KMS-11 (cell line): ENCODE results near the gene KCNQ4.
A peak's percentile ranks its signal among the peaks of the same experiment; 100 is the strongest.

Experiments used
- H2AFZ ChIP-seq: fragments of 200-600 bp; sonication (generic); 2 replicates; pipeline ENCODE4 v1.6.1; 2016; ENCODE audit warnings: antibody characterized with exemption, mixed run types, low read depth
- H3K27ac ChIP-seq: fragments of 200-600 bp; sonication (generic); 2 replicates; pipeline ENCODE4 v1.6.1; 2016; ENCODE audit warnings: mild to moderate bottlenecking, mixed run types
- H3K27me3 ChIP-seq: fragments of 200-600 bp; sonication (generic); 2 replicates; pipeline ENCODE4 v1.6.1; 2017; ENCODE audit warnings: mild to moderate bottlenecking, low read depth, mixed run types, moderate library complexity; ENCODE audit not compliant: insufficient read depth
- H3K36me3 ChIP-seq: fragments of 200-600 bp; sonication (generic); 2 replicates; pipeline ENCODE4 v1.6.1; 2017; ENCODE audit warnings: mild to moderate bottlenecking, mixed run types; ENCODE audit not compliant: insufficient read depth
- H3K4me1 ChIP-seq: fragments of 200-600 bp; sonication (generic); 2 replicates; pipeline ENCODE4 v1.6.1; 2016; ENCODE audit warnings: mild to moderate bottlenecking, low read depth, mixed run types; ENCODE audit not compliant: poor library complexity, severe bottlenecking
- H3K4me2 ChIP-seq: fragments of 200-600 bp; sonication (generic); 2 replicates; pipeline ENCODE4 v1.7.0; 2016; ENCODE audit warnings: mild to moderate bottlenecking, mixed run types
- H3K4me3 ChIP-seq: fragments of 200-600 bp; sonication (generic); IDR thresholded peaks from 2 replicates; pipeline ENCODE4 v1.6.1; 2017; ENCODE audit warnings: low read depth, low read length, mixed read lengths; ENCODE audit not compliant: insufficient read depth
- H3K79me2 ChIP-seq: fragments of 200-600 bp; sonication (generic); 2 replicates; pipeline ENCODE4 v1.6.1; 2016; ENCODE audit warnings: low read depth, mixed run types; ENCODE audit not compliant: insufficient read depth
- H3K9ac ChIP-seq: fragments of 200-600 bp; sonication (generic); 2 replicates; pipeline ENCODE4 v1.6.1; 2016; ENCODE audit warnings: mild to moderate bottlenecking, mixed run types
- H4K20me1 ChIP-seq: fragments of 200-600 bp; sonication (generic); 2 replicates; pipeline ENCODE4 v1.6.1; 2016; ENCODE audit warnings: mild to moderate bottlenecking, mixed run types; ENCODE audit not compliant: insufficient read depth
- TF ChIP-seq, protein P1 (sequence below): fragments of 200-600 bp; sonication (generic); conservative IDR thresholded peaks from 2 replicates; pipeline ENCODE4 v1.6.1; 2017; ENCODE audit warnings: low read depth, mild to moderate bottlenecking, antibody characterized with exemption, low read length, moderate library complexity, mixed read lengths

The KCNQ4 gene

DNA sequence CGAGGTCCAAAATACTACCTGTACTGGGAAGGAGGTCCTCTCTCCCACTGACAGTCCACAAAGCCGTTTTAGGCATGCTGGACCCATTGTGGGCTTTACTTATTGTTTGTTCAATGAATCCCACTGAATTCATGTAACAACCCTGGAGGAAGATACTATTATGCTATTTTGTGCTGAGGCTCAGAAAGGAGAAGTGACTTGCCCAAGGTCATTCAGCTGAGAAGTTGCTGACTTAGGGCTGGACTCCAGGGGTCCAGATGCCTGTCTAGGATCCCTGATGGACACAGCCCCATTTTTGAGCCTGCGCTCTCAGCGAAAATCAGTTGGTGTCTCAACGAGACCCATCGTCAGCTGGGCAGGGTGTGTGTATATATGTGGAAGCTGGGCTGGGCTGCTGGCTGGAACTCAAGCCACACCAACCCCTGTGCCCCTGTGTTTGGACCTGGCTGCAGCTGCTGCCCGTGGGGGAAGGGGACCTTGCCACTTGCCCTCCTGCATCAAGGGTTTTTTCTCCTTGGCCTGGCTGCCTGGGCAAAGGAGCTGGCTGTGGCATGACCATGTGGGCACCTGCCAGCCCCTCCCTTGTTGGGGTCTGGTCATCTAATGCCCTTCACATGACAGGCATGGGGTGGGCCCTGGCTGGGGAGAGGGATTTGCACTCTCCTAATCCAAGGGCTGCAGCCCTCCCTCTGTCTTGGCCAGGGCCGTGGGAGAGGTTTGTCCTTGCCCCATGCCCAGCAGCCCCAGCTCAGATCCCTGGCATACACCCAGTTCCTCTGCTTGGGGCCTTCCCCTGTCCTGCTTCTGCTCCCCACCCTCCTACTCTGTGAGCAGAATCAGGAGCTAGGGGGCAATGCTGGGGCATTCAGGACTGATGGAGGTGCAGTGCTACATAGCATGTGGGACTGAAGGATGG lies 15.0 kb downstream of the KCNQ4 start:
- no peaks in the 10 kb centered on the region for H3K79me2 ChIP-seq

DNA sequence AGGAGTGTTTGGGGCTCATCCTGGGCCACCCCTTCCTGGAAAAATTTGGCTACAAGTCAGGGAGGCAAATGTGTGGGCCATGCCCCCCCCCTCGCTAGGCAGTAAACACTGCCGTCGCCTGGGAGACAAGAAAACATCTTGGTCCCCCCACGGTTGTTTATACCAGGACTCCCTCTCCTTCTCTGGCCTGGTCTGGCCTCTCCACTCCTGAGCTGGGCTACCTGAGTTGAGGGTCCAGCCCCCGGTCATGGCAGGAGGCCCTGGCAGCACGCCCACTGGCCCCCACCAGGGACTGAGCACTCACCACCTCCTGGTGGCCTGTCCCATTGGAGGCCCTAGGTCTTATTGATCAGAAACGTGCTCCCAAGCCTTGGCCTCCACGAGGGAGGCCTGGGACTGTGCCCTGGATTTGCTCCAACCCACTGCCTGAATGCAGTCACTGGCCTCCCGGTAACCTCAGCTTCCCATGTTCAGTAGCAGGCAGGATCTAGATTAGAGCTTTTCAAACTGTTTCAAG lies 15.8 kb downstream of the KCNQ4 start:
- TF ChIP-seq, protein P1, sequence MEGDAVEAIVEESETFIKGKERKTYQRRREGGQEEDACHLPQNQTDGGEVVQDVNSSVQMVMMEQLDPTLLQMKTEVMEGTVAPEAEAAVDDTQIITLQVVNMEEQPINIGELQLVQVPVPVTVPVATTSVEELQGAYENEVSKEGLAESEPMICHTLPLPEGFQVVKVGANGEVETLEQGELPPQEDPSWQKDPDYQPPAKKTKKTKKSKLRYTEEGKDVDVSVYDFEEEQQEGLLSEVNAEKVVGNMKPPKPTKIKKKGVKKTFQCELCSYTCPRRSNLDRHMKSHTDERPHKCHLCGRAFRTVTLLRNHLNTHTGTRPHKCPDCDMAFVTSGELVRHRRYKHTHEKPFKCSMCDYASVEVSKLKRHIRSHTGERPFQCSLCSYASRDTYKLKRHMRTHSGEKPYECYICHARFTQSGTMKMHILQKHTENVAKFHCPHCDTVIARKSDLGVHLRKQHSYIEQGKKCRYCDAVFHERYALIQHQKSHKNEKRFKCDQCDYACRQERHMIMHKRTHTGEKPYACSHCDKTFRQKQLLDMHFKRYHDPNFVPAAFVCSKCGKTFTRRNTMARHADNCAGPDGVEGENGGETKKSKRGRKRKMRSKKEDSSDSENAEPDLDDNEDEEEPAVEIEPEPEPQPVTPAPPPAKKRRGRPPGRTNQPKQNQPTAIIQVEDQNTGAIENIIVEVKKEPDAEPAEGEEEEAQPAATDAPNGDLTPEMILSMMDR: no peak
- Histone ChIP-seq H3K27ac (no peak overlapping the region), H3K4me3 (no peak overlapping the region), H3K27me3 (no peaks in the 10 kb centered on the region), H3K4me2 (no peak overlapping the region), H3K9ac (no peak overlapping the region), H4K20me1 (no peaks in the 10 kb centered on the region), H3K79me2 (no peaks in the 10 kb centered on the region), H2AFZ (no peak overlapping the region), H3K36me3 (no peaks in the 10 kb centered on the region), H3K4me1 (peaks cover 24% of the 10 kb centered on the region)

More for the DNA sequence above, 15.0 kb downstream of the KCNQ4 start:
- no peaks in the 10 kb centered on the region for H3K27me3 ChIP-seq
- no peak overlapping the region for H3K27ac ChIP-seq
- H3K4me3 ChIP-seq: no peak overlapping the region
- H2AFZ ChIP-seq: no peak overlapping the region
- H3K4me2 ChIP-seq: no peak overlapping the region
- H3K4me1 ChIP-seq: peaks cover 17% of the 10 kb centered on the region
- TF ChIP-seq, protein P1: no peak
- H3K9ac ChIP-seq: no peak overlapping the region
- no peaks in the 10 kb centered on the region for H3K36me3 ChIP-seq
- H4K20me1 ChIP-seq: no peaks in the 10 kb centered on the region

DNA sequence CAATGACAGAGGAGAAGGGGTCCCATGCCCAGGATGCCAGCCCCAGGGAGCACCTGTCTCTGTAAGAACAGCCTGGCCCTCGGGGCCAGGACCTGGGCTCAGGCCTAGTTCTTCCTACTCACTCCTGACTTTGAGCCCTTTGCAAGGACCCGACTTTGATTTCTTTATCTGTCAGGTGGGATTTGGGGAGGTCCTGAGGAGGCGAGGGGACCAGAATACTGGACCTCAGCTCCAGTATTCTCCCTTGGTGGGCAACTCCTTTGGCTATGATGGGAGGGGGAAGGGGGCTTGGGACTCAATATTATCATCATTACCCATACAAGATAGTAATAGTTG lies 18.1 kb downstream of the KCNQ4 start:
- H4K20me1 ChIP-seq: no peaks in the 10 kb centered on the region
- H3K27me3 ChIP-seq: no peaks in the 10 kb centered on the region
- H2AFZ ChIP-seq: peak overlapping the region; percentile 81
- no peaks in the 10 kb centered on the region for H3K36me3 ChIP-seq
- peak overlapping the region; percentile 68 for H3K4me2 ChIP-seq
- no peak overlapping the region for H3K27ac ChIP-seq
- TF ChIP-seq, protein P1: no peak
- no peaks in the 10 kb centered on the region for H3K79me2 ChIP-seq
- H3K4me3 ChIP-seq: no peak overlapping the region
- peak overlapping the region; percentile 28; the same call in 1 of the 2 replicates for H3K9ac ChIP-seq
- peaks cover 24% of the 10 kb centered on the region for H3K4me1 ChIP-seq

DNA sequence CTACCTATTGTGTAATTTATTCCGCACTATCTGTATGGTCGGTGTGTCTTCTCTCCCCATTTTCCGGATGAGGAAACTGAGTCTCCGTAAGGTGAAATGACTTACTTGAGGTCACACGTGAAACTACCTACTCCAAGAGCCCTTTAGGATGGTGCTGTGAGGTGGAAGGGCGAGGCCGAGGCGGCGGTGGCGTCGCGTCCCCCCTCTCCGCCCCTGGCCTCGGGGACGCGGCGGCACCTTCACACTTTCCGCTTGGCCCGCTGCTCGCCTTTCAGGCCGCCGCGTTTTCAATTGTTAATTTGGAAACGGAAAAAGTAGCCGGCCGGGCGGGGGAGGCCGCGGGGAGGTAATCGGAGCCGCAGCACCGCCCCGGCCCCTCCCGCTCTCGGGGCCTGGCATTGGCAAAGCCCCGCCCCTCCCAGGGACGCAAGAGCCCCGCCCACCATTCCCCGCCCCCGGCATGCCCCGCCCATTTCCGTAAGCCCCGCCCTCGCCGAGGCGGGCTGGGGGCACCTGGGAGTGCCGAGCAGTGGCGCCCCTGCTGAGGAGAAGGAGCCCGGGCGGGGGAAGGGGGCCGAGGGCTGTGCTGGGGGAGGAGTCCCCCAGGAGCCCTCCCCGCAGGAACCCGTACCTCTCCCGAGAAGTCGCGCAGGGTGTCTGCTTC lies 18.6 kb downstream of the KCNQ4 start:
- no peaks in the 10 kb centered on the region for H3K36me3 ChIP-seq
- H2AFZ ChIP-seq: peak overlapping the region; percentile 81
- H3K4me3 ChIP-seq: no peak overlapping the region
- no peak overlapping the region for H3K27ac ChIP-seq
- H3K27me3 ChIP-seq: no peaks in the 10 kb centered on the region
- peaks cover 24% of the 10 kb centered on the region for H3K4me1 ChIP-seq
- peak overlapping the region; percentile 28; the same call in 1 of the 2 replicates for H3K9ac ChIP-seq
- H3K79me2 ChIP-seq: no peaks in the 10 kb centered on the region
- H3K4me2 ChIP-seq: peak overlapping the region; percentile 68
- TF ChIP-seq, protein P1: no peak
- no peaks in the 10 kb centered on the region for H4K20me1 ChIP-seq
